Mammary epithelial cell (primary cell): Measurements from ENCODE around the gene EIF2D.

ENCODE experiments used
- EZH2 ChIP-seq: IDR thresholded peaks from 2 replicates; pipeline ENCODE4 v1.6.1; 2012; ENCODE audit warnings: low read length, inconsistent platforms, borderline replicate concordance
- TF ChIP-seq, protein P1 (sequence below), 2 donors: IDR thresholded peaks in 1 of 2; conservative IDR thresholded peaks in 1 of 2; 2 replicates each; pipeline ENCODE4 v1.5.1; 2011 to 2012; ENCODE audit warnings: inconsistent platforms in 2 of 2, low read length in 2 of 2, mild to moderate bottlenecking in 2 of 2, control low read depth in 1 of 2, low read depth in 1 of 2; ENCODE audit not compliant: insufficient read depth in 1 of 2; ENCODE audit errors: extremely low read depth in 1 of 2

DNA sequence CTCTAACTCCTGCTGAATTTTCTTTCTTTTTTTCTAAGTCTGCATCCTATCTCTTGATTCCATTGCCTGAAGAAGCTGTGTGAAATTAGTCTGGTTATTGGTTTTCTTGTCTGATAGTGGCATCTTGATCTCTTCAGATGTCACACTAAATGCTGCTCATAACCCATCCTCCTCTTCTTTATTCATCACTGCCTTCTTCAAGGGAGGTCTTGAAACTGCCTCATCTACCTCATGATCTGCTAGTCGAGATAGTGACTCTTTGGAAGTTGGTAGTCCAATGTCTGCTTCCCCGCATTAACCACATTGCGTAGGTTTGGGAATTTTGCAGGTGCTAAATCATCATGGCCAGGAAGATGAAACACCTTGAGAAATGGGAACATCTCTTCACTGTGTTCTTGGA, 38.7 kb upstream of the EIF2D start:
- TF ChIP-seq, protein P1, sequence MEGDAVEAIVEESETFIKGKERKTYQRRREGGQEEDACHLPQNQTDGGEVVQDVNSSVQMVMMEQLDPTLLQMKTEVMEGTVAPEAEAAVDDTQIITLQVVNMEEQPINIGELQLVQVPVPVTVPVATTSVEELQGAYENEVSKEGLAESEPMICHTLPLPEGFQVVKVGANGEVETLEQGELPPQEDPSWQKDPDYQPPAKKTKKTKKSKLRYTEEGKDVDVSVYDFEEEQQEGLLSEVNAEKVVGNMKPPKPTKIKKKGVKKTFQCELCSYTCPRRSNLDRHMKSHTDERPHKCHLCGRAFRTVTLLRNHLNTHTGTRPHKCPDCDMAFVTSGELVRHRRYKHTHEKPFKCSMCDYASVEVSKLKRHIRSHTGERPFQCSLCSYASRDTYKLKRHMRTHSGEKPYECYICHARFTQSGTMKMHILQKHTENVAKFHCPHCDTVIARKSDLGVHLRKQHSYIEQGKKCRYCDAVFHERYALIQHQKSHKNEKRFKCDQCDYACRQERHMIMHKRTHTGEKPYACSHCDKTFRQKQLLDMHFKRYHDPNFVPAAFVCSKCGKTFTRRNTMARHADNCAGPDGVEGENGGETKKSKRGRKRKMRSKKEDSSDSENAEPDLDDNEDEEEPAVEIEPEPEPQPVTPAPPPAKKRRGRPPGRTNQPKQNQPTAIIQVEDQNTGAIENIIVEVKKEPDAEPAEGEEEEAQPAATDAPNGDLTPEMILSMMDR (conservative IDR thresholded peaks at IDR 0.05 in 1 of 2, IDR thresholded peaks at IDR 0.05 in 1 of 2; ENCODE audit: extremely low read depth in 1 of 2, insufficient read depth in 1 of 2, low read depth in 1 of 2, low read length in 2 of 2), result no peak
- TF ChIP-seq EZH2, result no peak
